HCT116 (cell line): ENCODE measurements around the gene CELSR3. TPM values are rescaled to one million over a fixed set of nuclear protein-coding genes. Genes with fewer than 3 reads are reported as not detected.

Source experiments
- ATAC-seq: fragments of 200-7000 bp; cut with Tn5 transposase; 2 replicates; pipeline ENCODE4 v1.9.1; 2020; ENCODE audit warnings: mild to moderate bottlenecking, moderate library complexity
- BruUV-seq: library from RNA; stranded (reverse); fragments of 400-500 nt; replicated peaks from 2 replicates; lab custom pipeline; 2021; lab: Mats Ljungman, UMichigan
- CTCF ChIA-PET: fragments of 300-600 bp; sonication (Branson Sonifier 250); formaldehyde crosslinking; loops from one replicate; lab custom pipeline; 2021; ENCODE audit warnings: antibody characterized with exemption; lab: Charles Lee
- POLR2A ChIA-PET: fragments of 300-600, 350-600 bp; sonication (Branson Sonifier 250); formaldehyde crosslinking; loops from one replicate; lab custom pipeline; 2021; ENCODE audit warnings: antibody characterized with exemption; lab: Charles Lee
- RAD21 ChIA-PET, 2 experiments: fragments of 300-600 bp; sonication (Branson Sonifier 250); formaldehyde crosslinking; loops; one replicate each; lab custom pipeline; 2023; ENCODE audit warnings: low total read pairs in 2 of 2; ENCODE audit not compliant: uncharacterized antibody in 2 of 2, unreplicated experiment in 2 of 2, low non-redundant PET in 1 of 2; lab: Charles Lee
- DNase-seq: peaks from one replicate; pipeline ENCODE4 v3.0.0-alpha.2; 2010; ENCODE audit warnings: low read depth, low spot score
- H2AFZ ChIP-seq: fragments of 200-600 bp; shearing (Covaris generic), sonication (generic); 2 replicates; pipeline ENCODE4 v1.6.1; 2017; ENCODE audit warnings: low read depth, mixed run types, mixed read lengths, antibody characterized with exemption, low read length; ENCODE audit not compliant: poor library complexity, severe bottlenecking
- H3K27ac ChIP-seq: 2 replicates; pipeline ENCODE4 v1.5.1; 2012; ENCODE audit warnings: low read depth, low read length
- H3K27me3 ChIP-seq: fragments of 200-600 bp; sonication (generic); 2 replicates; pipeline ENCODE4 v1.6.1; 2016; ENCODE audit warnings: mixed run types, low read length, mixed read lengths; ENCODE audit not compliant: insufficient read depth
- H3K36me3 ChIP-seq, 2 experiments: fragments of 200-500 bp in 1 of 2; fragments of 200-600 bp in 1 of 2; sonication (Bioruptor generic) in 1 of 2; sonication (generic) in 1 of 2; 2 replicates each; pipeline versions ENCODE4 v1.5.1 to v1.6.1; 2014 to 2016; ENCODE audit warnings: low read length in 2 of 2, inconsistent platforms in 1 of 2, mixed read lengths in 1 of 2, mixed run types in 1 of 2; ENCODE audit not compliant: insufficient read depth in 2 of 2, control insufficient read depth in 1 of 2
- H3K4me1 ChIP-seq, 2 experiments: fragments of 200-600 bp in 1 of 2; sonication (generic) in 1 of 2; 2 replicates each; pipeline versions ENCODE4 v1.5.1 to v1.6.1; 2012 to 2017; ENCODE audit warnings: low read length in 2 of 2, inconsistent platforms in 1 of 2, mild to moderate bottlenecking in 1 of 2, mixed read lengths in 1 of 2, mixed run types in 1 of 2, moderate library complexity in 1 of 2; ENCODE audit not compliant: insufficient read depth in 2 of 2, control insufficient read depth in 1 of 2
- H3K4me2 ChIP-seq: fragments of 200-600 bp; sonication (generic); 2 replicates; pipeline ENCODE4 v1.6.1; 2017; ENCODE audit warnings: mixed run types, low read length, mixed read lengths
- H3K4me3 ChIP-seq, 2 experiments: fragments of 200-600 bp in 1 of 2; sonication (generic) in 1 of 2; replicated peaks in 1 of 2; 2 replicates each; pipeline ENCODE4 v1.5.1; 2011 to 2016; ENCODE audit warnings: low read length in 2 of 2, control low read depth in 1 of 2, low read depth in 1 of 2, mild to moderate bottlenecking in 1 of 2, mixed read lengths in 1 of 2, mixed run types in 1 of 2
- H3K79me2 ChIP-seq: fragments of 200-600 bp; sonication (generic); 2 replicates; pipeline ENCODE4 v1.6.1; 2017; ENCODE audit warnings: mild to moderate bottlenecking, mixed run types, low read length, moderate library complexity, mixed read lengths; ENCODE audit not compliant: insufficient read depth
- H3K9ac ChIP-seq: fragments of 200-600 bp; sonication (generic); 2 replicates; pipeline ENCODE4 v1.6.1; 2016; ENCODE audit warnings: low read length, mixed read lengths
- H3K9me2 ChIP-seq: fragments of 200-600 bp; sonication (generic), shearing (Covaris generic); 2 replicates; pipeline ENCODE4 v1.6.1; 2017; ENCODE audit warnings: mixed run types, mild to moderate bottlenecking, moderate library complexity; ENCODE audit not compliant: insufficient read depth
- H3K9me3 ChIP-seq, 2 experiments: fragments of 200-500 bp in 1 of 2; fragments of 200-600 bp in 1 of 2; sonication (Bioruptor generic) in 1 of 2; sonication (generic) in 1 of 2; 2 replicates each; pipeline ENCODE4 v1.6.1; 2014 to 2017; ENCODE audit warnings: low read length in 2 of 2, mixed read lengths in 2 of 2, inconsistent platforms in 1 of 2, low read depth in 1 of 2, mild to moderate bottlenecking in 1 of 2, mixed run types in 1 of 2, moderate library complexity in 1 of 2; ENCODE audit not compliant: control insufficient read depth in 1 of 2, insufficient read depth in 1 of 2
- H4K20me1 ChIP-seq: fragments of 200-600 bp; sonication (generic), shearing (Covaris generic); 2 replicates; pipeline ENCODE4 v1.6.1; 2017; ENCODE audit warnings: mixed run types, mild to moderate bottlenecking, moderate library complexity; ENCODE audit not compliant: insufficient read depth
- CEBPB ChIP-seq: IDR thresholded peaks from 2 replicates; pipeline ENCODE4 v1.6.1; 2012; ENCODE audit warnings: low read depth
- FOSL1 ChIP-seq: IDR thresholded peaks from 2 replicates; pipeline ENCODE4 v1.6.1; 2012; ENCODE audit warnings: low read depth
- POLR2A ChIP-seq: IDR thresholded peaks from 2 replicates; pipeline ENCODE4 v1.7.0; 2011; ENCODE audit warnings: borderline replicate concordance; ENCODE audit not compliant: insufficient read depth, insufficient read length; ENCODE audit errors: extremely low read depth
- SP1 ChIP-seq: IDR thresholded peaks from 2 replicates; pipeline ENCODE4 v1.6.1; 2012; ENCODE audit warnings: low read depth
- intact Hi-C: fragments of 100-400 bp; cut with micrococcal nuclease; formaldehyde crosslinking; loops from 2 replicates; pipeline ENCODE4 v1.10.0; 2022
- total RNA-seq: library from RNA; stranded (reverse); gene quantifications from one replicate; pipeline ENCODE4 v1.2.1, GENCODE V29; 2021; ENCODE audit not compliant: unreplicated experiment
- TF ChIP-seq, protein P1 (sequence below): IDR thresholded peaks from 2 replicates; pipeline ENCODE4 v1.6.1; 2012; ENCODE audit warnings: low read depth

CELSR3 gene
- total RNA-seq, 1 experiment from 2014 or later: 7.8 TPM

DNA sequence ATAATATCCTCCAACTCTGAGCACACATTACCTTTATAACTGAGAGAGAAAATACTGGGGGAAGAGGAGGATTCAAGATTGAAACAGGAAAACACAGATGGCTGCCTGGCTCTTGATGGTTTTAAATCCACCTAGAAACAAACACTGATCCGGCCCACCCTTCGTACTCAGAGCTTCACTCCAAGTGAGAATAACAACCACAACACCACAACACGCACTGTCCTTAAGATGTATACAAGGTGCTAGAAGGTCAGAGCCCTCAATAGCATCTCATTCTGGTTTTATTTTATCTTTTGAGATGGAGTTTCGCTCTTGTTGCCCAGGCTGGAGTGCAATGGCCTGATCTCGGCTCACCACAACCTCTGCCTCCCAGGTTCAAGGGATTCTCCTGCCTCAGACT lies 44.5 kb upstream of the CELSR3 start:
- Histone ChIP-seq H3K4me1 (peaks cover 7 to 22% of the 10 kb centered on the region in 2 experiments), H3K9me3 (no peaks in the 10 kb centered on the region)
- no peak for TF ChIP-seq POLR2A
- TF ChIP-seq SP1: no peak
- TF ChIP-seq FOSL1: no peak
- TF ChIP-seq, protein P1, sequence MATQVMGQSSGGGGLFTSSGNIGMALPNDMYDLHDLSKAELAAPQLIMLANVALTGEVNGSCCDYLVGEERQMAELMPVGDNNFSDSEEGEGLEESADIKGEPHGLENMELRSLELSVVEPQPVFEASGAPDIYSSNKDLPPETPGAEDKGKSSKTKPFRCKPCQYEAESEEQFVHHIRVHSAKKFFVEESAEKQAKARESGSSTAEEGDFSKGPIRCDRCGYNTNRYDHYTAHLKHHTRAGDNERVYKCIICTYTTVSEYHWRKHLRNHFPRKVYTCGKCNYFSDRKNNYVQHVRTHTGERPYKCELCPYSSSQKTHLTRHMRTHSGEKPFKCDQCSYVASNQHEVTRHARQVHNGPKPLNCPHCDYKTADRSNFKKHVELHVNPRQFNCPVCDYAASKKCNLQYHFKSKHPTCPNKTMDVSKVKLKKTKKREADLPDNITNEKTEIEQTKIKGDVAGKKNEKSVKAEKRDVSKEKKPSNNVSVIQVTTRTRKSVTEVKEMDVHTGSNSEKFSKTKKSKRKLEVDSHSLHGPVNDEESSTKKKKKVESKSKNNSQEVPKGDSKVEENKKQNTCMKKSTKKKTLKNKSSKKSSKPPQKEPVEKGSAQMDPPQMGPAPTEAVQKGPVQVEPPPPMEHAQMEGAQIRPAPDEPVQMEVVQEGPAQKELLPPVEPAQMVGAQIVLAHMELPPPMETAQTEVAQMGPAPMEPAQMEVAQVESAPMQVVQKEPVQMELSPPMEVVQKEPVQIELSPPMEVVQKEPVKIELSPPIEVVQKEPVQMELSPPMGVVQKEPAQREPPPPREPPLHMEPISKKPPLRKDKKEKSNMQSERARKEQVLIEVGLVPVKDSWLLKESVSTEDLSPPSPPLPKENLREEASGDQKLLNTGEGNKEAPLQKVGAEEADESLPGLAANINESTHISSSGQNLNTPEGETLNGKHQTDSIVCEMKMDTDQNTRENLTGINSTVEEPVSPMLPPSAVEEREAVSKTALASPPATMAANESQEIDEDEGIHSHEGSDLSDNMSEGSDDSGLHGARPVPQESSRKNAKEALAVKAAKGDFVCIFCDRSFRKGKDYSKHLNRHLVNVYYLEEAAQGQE: no peak
- TF ChIP-seq, all 23 proteins: peak for 0
- CTCF ChIA-PET: no interaction called here
- Histone ChIP-seq H3K4me3 (no peak overlapping the region), H3K4me2 (no peak overlapping the region), H3K27me3 (no peaks in the 10 kb centered on the region), H3K79me2 (peaks cover 99% of the 10 kb centered on the region), H3K9ac (no peak overlapping the region), H3K36me3 (peaks cover 21 to 22% of the 10 kb centered on the region in 2 experiments), H3K27ac (no peak overlapping the region), H2AFZ (no peak overlapping the region), H4K20me1 (peaks cover 28% of the 10 kb centered on the region; the same call in 1 of the 2 replicates), H3K9me2 (no peaks in the 10 kb centered on the region)
- BruUV-seq: no TSS peak
- DNase-seq: no peak
- POLR2A ChIA-PET: interaction anchor here (1.7 kb wide), 1 partner anchor 10 kb away, joined by 3 read pairs; no protein-coding TSS in a partner anchor
- intact Hi-C loops: no loop called here
- ATAC-seq: no peak
- RAD21 ChIA-PET: no interaction called here

GRCh38 chr3:48702320-48702920 lies 39.7 kb upstream of the CELSR3 start:
- peaks cover 100% of the 10 kb centered on the region for H3K79me2 ChIP-seq
- DNase-seq: no peak
- peak overlapping the region; percentile 10; the same call in 1 of the 2 replicates for H3K4me2 ChIP-seq
- intact Hi-C loops: no loop called here
- TF ChIP-seq CEBPB: no peak
- no peaks in the 10 kb centered on the region for H3K27me3 ChIP-seq
- no peak overlapping the region for H3K4me3 ChIP-seq
- POLR2A ChIA-PET: no interaction called here
- no peak overlapping the region for H3K27ac ChIP-seq
- peak; percentile 9; the same call in 1 of the 2 replicates for ATAC-seq
- no peaks in the 10 kb centered on the region for H3K9me2 ChIP-seq
- H3K4me1 ChIP-seq: peaks cover 14 to 33% of the 10 kb centered on the region in 2 experiments
- peaks cover 20 to 28% of the 10 kb centered on the region in 2 experiments for H3K36me3 ChIP-seq
- peaks cover 32% of the 10 kb centered on the region; the same call in 1 of the 2 replicates for H4K20me1 ChIP-seq
- CTCF ChIA-PET: no interaction called here
- H3K9me3 ChIP-seq: no peaks in the 10 kb centered on the region
- no TSS peak for BruUV-seq
- no peak overlapping the region for H3K9ac ChIP-seq
- no peak overlapping the region for H2AFZ ChIP-seq
- RAD21 ChIA-PET: no interaction called here
